ENCODE measurements around the gene HOXA4.

Gene HOXA4

DNA sequence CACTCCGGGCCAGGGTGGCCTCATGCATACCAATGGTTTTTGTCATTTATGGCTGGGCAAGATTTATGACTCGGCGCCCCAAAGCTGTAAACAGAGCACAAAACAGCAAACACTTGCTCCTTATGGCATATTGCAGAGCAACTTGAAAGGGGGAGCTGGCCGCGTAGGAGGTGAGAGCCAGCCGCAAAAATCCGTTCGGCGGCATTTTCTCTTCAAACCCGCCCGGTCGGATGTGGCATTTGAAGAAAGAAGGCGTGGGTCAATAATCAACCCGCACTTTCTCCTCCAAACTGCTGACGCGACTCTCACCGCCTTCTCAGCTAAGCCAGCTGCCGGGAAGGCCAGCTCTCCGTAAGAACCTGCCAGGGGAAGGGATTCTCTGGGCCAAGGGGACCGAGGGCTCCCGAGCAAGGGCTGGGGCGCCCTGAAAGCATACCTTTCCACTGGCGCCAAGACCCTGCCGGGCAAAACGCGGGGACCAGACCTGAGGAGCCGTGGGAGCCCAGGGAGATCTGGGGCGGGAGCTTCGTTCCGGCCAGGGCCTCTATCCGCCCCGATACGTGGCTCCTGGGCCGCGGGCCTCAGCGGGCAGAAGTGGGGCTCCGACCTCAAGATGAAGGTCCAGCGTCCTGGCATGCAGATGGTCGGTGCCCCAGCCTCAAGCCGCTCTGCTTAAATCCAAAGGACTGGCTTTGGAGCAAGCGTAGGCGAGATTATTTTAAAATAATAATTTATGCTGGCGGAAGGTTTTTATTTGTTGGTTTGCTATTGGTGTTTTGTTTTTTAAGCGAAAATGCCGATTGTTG lies 15.1 kb downstream of the HOXA4 start:
- no peak for DNase-seq

GRCh38 chr7:27114881-27115220 lies 15.7 kb downstream of the HOXA4 start:
- no peak for DNase-seq

- DNase-seq = no peak
These were observed 16.4 kb downstream of the HOXA4 start for GRCh38 chr7:27113991-27114769.

GRCh38 chr7:27112955-27113949 lies 17.3 kb downstream of the HOXA4 start:
- DNase-seq = no peak

GRCh38 chr7:27112361-27112760 lies 18.2 kb downstream of the HOXA4 start:
- no peak for DNase-seq

- DNase-seq = no peak
These were observed 18.7 kb downstream of the HOXA4 start for GRCh38 chr7:27111751-27112277.

DNA sequence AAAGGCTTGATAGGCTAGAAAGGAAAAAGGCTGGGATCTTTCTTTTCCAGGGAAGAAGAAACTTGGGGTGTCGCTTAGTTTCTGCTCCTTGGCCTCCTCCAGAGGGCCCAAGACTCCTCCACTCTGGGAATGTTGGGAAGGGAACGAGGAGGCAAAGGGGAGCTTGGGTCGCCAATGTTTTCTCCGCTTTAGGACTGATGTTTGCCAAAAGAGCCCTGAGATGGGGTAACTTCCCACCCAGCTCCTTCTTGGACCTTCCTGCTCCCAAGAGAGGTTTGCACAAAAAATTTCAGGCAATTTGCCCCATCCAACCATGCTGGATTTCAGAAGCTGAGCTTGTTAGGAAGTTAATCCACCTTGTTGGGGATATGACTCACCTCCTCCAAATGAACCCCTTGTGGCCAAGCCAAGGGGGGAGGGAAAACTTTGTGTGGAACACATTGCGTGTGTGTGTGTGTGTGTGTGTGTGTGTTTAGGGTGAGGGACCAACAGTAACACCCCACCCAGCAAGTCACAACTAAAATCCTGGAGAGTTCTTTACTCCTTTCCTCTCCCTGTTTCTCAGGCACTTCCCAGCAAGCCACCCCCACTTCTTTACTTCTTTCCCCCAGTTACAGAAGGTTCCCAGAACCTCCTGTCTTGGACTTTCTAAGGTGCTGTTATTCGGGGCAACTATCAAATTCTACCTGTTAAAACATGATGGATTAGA lies 19.4 kb downstream of the HOXA4 start:
- DNase-seq = no peak

GRCh38 chr7:27110186-27111031 lies 20.1 kb downstream of the HOXA4 start:
- no peak for DNase-seq

DNA sequence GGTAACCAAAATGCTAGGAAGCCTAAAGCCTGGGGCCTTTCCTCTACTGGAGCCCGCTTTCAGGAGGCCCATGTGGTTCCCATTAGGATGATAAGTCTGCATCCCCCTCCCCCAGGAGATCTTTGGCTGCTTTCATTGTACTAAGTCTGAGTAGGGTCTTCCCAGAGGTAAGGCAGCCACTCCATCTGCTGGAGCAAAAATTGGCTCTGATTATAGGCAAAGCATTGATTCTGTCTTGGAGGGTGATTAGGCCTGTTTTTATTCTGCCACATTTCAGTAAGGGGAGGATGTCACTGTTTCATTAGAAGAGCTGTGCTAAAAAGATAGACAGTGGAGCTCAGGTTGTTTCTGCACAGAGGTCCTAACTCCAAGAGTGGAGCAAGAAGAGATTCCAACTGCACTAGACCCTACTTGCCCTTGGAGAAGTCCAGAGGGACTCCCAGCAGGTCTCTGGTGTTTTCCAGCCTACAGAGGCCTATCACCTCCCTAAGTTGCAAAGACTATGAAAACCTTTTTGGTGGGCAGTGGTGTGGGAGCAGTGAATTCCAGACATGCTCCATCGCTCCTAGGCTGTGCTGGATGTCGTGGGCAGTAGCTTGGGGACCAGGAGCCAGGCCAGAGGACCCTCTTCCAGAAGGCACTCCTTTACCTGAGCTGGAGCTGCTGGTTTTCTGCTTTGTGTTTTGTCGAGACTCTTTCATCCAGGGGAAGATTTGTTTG lies 20.9 kb downstream of the HOXA4 start:
- no peak for DNase-seq

- DNase-seq = no peak
These were observed 22.0 kb downstream of the HOXA4 start for GRCh38 chr7:27108390-27109127.

- DNase-seq = no peak
These were observed 22.9 kb downstream of the HOXA4 start for GRCh38 chr7:27107391-27108381.

DNA sequence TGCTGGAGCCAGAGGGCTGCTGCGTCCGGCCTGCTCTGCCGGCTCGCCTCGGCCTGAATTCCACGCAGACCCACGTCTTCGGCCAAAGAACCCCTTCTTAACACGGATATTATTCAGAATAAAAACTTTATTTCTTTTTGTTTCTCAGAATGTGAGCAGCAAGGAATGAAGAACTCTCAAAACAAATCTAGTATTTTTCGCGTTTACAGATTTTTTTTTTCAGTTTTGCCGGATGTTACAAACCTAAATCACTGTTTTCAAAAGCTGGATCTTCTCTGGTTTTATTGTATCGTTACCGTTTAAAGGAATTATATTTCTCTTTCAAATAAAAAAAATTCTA lies 23.7 kb downstream of the HOXA4 start:
- no peak for DNase-seq

DNA sequence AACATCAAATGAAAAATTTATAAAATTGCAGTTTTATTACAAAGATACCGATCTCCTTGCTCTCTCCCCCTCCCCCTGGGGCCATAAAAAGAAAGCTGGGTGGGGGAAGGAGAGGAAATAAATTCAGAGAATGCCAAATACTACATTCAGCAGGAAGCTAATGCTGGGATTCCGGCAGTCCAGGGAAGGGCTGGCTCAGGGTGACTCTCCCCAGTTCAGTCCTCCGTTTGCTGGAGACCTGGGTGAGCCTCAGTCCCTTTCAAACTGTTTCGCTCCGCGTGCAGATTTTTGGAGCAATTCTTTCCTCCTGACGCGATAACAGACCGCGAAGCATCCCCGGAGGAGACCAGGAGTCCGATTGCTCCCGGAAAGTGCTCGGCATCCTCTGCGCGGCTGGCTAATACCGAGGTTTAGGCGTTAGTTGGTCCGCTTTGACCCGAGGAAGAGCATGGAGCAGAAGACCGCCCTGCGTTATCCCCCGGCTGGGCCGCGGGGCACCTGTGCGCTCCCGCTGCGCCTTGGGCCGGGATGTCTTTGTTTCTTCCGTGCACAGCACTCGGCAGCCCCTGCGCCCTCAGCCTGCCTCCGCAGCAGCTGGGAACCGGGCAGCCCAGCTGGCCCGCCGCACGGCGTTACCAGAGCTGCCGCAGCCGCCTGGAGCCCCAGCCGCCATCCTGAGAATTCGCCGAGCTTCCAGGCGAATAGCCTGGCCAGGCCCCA lies 24.2 kb downstream of the HOXA4 start:
- DNase-seq = no peak

DNA sequence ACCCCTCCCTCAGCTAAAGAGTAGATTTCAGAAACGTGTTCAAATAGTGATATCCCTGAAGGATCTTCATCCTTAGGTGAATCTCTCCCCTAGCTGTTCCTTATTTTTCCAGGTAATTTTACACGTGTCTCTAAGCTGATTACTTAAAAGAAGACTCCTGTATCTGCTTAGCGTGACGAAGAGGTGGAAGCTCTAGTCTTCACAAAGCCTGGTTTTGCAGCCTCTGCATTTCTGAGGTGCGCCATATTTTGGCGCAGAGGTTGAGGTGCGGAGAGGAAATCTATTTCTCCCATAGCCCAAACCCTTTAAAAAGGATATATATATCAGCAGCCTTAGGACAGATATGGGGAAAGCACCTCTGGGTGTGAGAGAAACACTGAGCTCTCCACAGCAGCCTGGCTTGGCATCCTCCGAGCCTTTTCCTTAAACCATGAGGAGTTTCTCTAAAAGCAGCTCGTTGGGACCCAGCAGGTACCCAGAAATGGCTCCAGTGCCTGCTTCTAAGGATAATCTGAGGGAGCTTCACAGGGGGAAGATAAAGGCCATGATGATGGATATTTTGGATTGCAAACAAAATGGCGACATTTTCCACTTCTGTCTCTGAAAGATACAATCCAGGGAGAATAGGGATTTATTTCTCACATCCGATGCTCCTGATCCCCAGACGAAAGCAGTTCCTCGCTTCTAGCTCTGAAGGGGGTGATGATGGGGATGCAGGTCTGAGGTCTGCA lies 25.1 kb downstream of the HOXA4 start:
- no peak for DNase-seq

DNA sequence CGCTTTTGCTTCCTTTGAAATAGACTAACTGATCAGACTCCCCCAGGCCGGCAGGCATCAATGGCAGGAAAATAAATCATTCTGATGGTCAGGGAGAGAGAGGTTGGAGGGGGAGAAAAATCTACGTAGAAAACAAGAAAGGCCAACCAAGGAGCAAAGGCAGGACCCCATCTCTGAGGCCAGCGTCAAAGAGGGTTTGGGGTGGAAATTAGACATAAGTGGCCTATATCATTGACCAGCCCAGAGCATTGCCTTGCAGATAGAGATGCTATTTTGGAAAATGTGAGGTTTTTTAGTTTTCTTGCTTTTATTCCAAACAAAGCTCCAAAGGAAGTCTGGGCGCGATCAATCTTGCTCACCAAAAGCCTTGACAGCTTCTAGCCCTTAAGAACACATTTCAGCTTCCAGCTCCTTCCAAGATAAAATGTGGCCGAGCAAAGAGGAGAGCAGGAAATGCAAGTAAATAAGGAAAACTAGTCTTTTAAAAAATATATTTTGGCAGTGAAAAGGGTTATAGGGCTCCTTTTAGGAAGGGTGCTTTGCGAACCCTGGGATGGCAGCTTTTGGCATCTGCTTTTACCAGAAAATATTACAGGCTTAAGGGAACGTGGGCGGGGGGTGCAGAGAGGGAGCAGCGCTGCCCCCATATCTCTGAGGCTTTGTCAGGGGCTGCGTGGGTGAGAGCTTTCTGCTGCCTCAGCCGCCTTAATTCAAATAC lies 26.1 kb downstream of the HOXA4 start:
- DNase-seq = no peak

GRCh38 chr7:27103489-27104226 lies 26.9 kb downstream of the HOXA4 start:
- DNase-seq = no peak
